ENCODE measurements around the gene RALB. TPM values are rescaled to one million over a fixed set of nuclear protein-coding genes. Genes with fewer than 3 reads are reported as not detected.

Gene RALB
- total and polyA plus RNA-seq, 2 of the 4 experiments (the other 2 are of a cell fraction), result 53.6 to 54.7 TPM

- Histone ChIP-seq H3K18ac (ENCODE audit: low read depth, low read length) (no peak overlapping the region), H3K27me3 (ENCODE audit: control insufficient read depth, insufficient read depth, low read length) (peaks cover 36% of the 10 kb centered on the region), H3K4ac (ENCODE audit: low read depth, low read length) (no peak overlapping the region), H3K36me3 (ENCODE audit: control insufficient read depth, insufficient read depth, low read length) (no peaks in the 10 kb centered on the region), H2BK120ac (ENCODE audit: low read depth, low read length) (no peak overlapping the region), H3K23ac (ENCODE audit: low read depth, low read length) (no peak overlapping the region), H3K4me1 (ENCODE audit: control insufficient read depth, insufficient read depth, low read length) (no peaks in the 10 kb centered on the region; the same call in 1 of the 2 replicates), H4K91ac (ENCODE audit: insufficient read depth, low read depth, low read length) (no peak overlapping the region), H2AK9ac (replicated peaks; ENCODE audit: low read depth, low read length, poor library complexity) (no peak overlapping the region), H3K14ac (replicated peaks; ENCODE audit: low read depth, low read length) (no peak overlapping the region), H3K79me1 (ENCODE audit: low read depth in 1 of 2, low read length in 2 of 2) (no peaks in the 10 kb centered on the region), H2BK5ac (ENCODE audit: low read depth, low read length, poor library complexity, severe bottlenecking) (no peak overlapping the region), H2AFZ (replicated peaks; ENCODE audit: low read length, poor library complexity) (no peak overlapping the region), H2BK15ac (ENCODE audit: low read depth, low read length) (no peak overlapping the region), H3K9me1 (ENCODE audit: insufficient read depth, low read length) (no peaks in the 10 kb centered on the region), H4K5ac (ENCODE audit: low read depth, low read length) (no peak overlapping the region), H2BK20ac (ENCODE audit: low read depth, low read length) (no peak overlapping the region), H3K9ac (ENCODE audit: low read depth, low read length) (no peak overlapping the region), H3K56ac (ENCODE audit: extremely low read depth, insufficient read depth, low read length) (no peak overlapping the region), H4K8ac (ENCODE audit: low read depth in 2 of 2, low read length in 2 of 2) (no peak overlapping the region), H3K4me2 (ENCODE audit: low read depth, low read length) (no peak overlapping the region), H3K27ac (ENCODE audit: insufficient read depth, low read length) (no peak overlapping the region), H3K4me3 (ENCODE audit: insufficient read depth, low read depth, low read length) (no peak overlapping the region), H3K9me3 (ENCODE audit: control insufficient read depth, insufficient read depth, low read length) (no peaks in the 10 kb centered on the region), H4K20me1 (ENCODE audit: insufficient read depth, low read length) (no peaks in the 10 kb centered on the region), H2AK5ac (ENCODE audit: low read depth, low read length) (no peak overlapping the region)
- CTCF ChIA-PET, result no interaction called here
- in situ Hi-C loops (cut with MboI; ENCODE audit: low sequenced_read_pairs) (no loop called here), dilution Hi-C loops (cut with HindIII; ENCODE audit: low sequenced_read_pairs, unreplicated experiment) (no loop called here), intact Hi-C loops (cut with micrococcal nuclease) (no loop called here)
- TF ChIP-seq RAD21 (IDR thresholded peaks at IDR 0.05; ENCODE audit: low read length) (no peak), RFX5 (IDR thresholded peaks at IDR 0.05; ENCODE audit: low read depth, low read length) (no peak), MXI1 (IDR thresholded peaks at IDR 0.05; ENCODE audit: borderline replicate concordance, low read depth, low read length) (no peak), SMC3 (IDR thresholded peaks at IDR 0.05; ENCODE audit: low read depth, low read length) (no peak), USF2 (IDR thresholded peaks at IDR 0.05; ENCODE audit: low read depth, low read length) (no peak), NFE2L2 (IDR thresholded peaks at IDR 0.05; ENCODE audit: low read depth, low read length) (no peak), RCOR1 (IDR thresholded peaks at IDR 0.05; ENCODE audit: insufficient replicate concordance, low read length) (no peak), MAZ (IDR thresholded peaks at IDR 0.05; ENCODE audit: borderline replicate concordance, low read depth, low read length) (no peak), FOS (IDR thresholded peaks at IDR 0.05; ENCODE audit: low read depth, low read length) (no peak), ELK1 (IDR thresholded peaks at IDR 0.05; ENCODE audit: borderline replicate concordance, low read depth, low read length) (no peak), BHLHE40 (IDR thresholded peaks at IDR 0.05; ENCODE audit: low read depth, low read length) (no peak), POLR2A (IDR thresholded peaks at IDR 0.05; ENCODE audit: low read depth, low read length) (no peak), MAFK (IDR thresholded peaks at IDR 0.05; ENCODE audit: low read depth, low read length) (no peak), CEBPB (IDR thresholded peaks at IDR 0.05; ENCODE audit: low read depth, low read length) (no peak)
- TF ChIP-seq, protein P1, sequence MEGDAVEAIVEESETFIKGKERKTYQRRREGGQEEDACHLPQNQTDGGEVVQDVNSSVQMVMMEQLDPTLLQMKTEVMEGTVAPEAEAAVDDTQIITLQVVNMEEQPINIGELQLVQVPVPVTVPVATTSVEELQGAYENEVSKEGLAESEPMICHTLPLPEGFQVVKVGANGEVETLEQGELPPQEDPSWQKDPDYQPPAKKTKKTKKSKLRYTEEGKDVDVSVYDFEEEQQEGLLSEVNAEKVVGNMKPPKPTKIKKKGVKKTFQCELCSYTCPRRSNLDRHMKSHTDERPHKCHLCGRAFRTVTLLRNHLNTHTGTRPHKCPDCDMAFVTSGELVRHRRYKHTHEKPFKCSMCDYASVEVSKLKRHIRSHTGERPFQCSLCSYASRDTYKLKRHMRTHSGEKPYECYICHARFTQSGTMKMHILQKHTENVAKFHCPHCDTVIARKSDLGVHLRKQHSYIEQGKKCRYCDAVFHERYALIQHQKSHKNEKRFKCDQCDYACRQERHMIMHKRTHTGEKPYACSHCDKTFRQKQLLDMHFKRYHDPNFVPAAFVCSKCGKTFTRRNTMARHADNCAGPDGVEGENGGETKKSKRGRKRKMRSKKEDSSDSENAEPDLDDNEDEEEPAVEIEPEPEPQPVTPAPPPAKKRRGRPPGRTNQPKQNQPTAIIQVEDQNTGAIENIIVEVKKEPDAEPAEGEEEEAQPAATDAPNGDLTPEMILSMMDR (conservative IDR thresholded peaks at IDR 0.05; ENCODE audit: low read depth, low read length), result no peak
- ATAC-seq (ENCODE audit: low read depth) (no peak), DNase-seq (no peak)
- POLR2A ChIA-PET (ENCODE audit: unreplicated experiment), result no interaction called here
- WGBS, 2 experiments (ENCODE audit: extremely low coverage in 2 of 2, insufficient read length in 1 of 2), result 100% methylated on average over 2 of the region's 8 CpGs; no CpG with 5 or more reads in 1 of the 2 experiments
- BruUV-seq (replicated peaks), result no TSS peak
These were observed 65.3 kb downstream of the RALB start for GRCh38 chr2:120317916-120318315.
